Chondrocyte (in vitro differentiated cells): ENCODE data around the gene PPL. TPM values are rescaled to one million over a fixed set of nuclear protein-coding genes. Genes with fewer than 3 reads are reported as not detected.

Source experiments
- DNase-seq: peaks from one replicate; pipeline ENCODE4 v3.0.0; 2021; ENCODE audit warnings: mixed read lengths, low spot score
- H3K27ac Mint-ChIP-seq: one replicate; pipeline ENCODE4 v1.8.0; 2021; ENCODE audit warnings: mild to moderate bottlenecking, moderate library complexity, mixed read lengths; ENCODE audit not compliant: unreplicated experiment
- H3K27me3 Mint-ChIP-seq: 2 replicates; pipeline ENCODE4 v1.8.0; 2021; ENCODE audit warnings: low read depth, mixed read lengths
- H3K36me3 Mint-ChIP-seq: 2 replicates; pipeline ENCODE4 v1.8.0; 2021; ENCODE audit warnings: low read depth, mixed read lengths
- H3K4me1 Mint-ChIP-seq: 2 replicates; pipeline ENCODE4 v1.8.0; 2021; ENCODE audit warnings: low read depth, mild to moderate bottlenecking, mixed read lengths
- H3K4me3 Mint-ChIP-seq: one replicate; pipeline ENCODE4 v1.8.0; 2021; ENCODE audit warnings: mild to moderate bottlenecking, moderate library complexity, mixed read lengths; ENCODE audit not compliant: unreplicated experiment
- H3K9me3 Mint-ChIP-seq: 2 replicates; pipeline ENCODE4 v1.8.0; 2021; ENCODE audit warnings: low read depth, mixed read lengths
- total RNA-seq: library from RNA; stranded (reverse); gene quantifications from 3 replicates; pipeline ENCODE4 v1.2.1, GENCODE V29; 2021
- TF ChIP-seq, protein P1 (sequence below): fragments of 200-600 bp; sonication (generic); IDR thresholded peaks from 2 replicates; pipeline ENCODE4 v1.5.0; 2021; ENCODE audit warnings: antibody characterized with exemption, mild to moderate bottlenecking, moderate library complexity

The PPL gene
- total RNA-seq, 1 donor from 2014 or later, result 0.97 TPM

DNA sequence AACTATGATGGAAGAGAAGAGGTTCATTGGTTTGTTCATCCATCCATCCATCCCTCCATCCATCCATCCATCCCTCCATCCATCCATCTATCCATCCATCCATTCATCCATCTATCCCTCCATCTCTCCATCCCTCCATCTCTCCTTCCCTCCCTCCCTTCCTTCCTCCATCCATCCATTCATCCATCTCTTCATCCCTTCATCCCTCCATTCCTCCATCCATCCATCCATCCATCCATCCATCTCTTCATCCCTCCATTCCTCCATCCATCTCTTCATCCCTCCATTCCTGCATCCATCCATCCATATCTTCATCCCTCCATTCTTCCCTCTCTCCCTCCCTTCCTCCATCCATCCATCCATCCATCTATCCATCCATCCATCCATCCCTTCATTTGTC is 10.0 kb upstream of the PPL start:
- H3K4me3 Mint-ChIP-seq, result no peak overlapping the region
- no peak overlapping the region for H3K27ac Mint-ChIP-seq
- H3K27me3 Mint-ChIP-seq, result no peaks in the 10 kb centered on the region
- TF ChIP-seq, protein P1, sequence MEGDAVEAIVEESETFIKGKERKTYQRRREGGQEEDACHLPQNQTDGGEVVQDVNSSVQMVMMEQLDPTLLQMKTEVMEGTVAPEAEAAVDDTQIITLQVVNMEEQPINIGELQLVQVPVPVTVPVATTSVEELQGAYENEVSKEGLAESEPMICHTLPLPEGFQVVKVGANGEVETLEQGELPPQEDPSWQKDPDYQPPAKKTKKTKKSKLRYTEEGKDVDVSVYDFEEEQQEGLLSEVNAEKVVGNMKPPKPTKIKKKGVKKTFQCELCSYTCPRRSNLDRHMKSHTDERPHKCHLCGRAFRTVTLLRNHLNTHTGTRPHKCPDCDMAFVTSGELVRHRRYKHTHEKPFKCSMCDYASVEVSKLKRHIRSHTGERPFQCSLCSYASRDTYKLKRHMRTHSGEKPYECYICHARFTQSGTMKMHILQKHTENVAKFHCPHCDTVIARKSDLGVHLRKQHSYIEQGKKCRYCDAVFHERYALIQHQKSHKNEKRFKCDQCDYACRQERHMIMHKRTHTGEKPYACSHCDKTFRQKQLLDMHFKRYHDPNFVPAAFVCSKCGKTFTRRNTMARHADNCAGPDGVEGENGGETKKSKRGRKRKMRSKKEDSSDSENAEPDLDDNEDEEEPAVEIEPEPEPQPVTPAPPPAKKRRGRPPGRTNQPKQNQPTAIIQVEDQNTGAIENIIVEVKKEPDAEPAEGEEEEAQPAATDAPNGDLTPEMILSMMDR, result no peak
- H3K36me3 Mint-ChIP-seq, result no peaks in the 10 kb centered on the region
- H3K9me3 Mint-ChIP-seq, result no peaks in the 10 kb centered on the region
- no peak for DNase-seq
- H3K4me1 Mint-ChIP-seq, result peaks cover 43% of the 10 kb centered on the region

DNA sequence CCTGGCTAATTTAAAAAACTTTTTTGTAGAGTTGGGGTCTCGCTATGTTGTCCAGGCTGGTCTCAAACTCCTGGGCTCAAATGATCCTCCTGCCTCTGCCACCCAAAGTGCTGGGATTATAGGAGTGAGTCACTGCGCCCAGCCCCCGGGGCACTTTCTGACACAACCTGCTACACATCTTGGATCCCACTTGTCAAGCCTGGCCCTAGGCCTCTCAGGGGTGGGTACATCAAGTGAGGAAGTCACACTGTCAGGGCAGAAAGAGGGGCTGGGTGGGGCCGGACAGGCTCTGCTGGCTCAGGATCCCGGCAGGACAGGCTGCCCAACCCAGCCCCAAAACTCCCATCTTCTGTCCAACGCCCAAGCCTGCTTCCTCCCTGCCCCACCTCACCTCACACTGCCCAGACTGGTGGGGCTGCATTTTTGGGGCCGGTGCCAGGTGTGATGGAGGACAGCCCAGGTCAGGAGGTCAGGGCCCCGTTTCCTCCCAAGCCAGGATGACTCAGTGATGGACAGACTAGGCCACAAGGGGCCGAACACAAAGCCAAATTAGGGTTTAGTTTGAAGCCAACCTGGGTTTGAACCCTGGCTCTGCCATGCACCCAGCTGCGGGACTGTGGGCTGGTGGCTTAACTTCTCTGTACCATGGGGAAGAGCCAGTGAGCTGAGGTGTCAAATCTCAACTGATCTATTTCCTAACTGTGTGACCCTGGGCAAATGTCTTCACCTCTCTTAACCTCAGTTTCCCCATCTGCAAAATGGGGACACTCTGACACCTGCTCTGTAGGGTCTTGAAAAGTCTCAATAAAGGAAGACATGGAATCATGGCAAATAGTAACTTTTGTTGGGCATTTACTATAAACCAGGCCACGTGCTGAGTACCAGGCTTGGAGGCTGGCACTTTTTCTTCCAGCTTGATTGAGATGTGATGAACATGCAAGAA is 8.9 kb upstream of the PPL start:
- Mint-ChIP-seq H3K27me3 (no peaks in the 10 kb centered on the region), H3K4me1 (peaks cover 43% of the 10 kb centered on the region), H3K36me3 (no peaks in the 10 kb centered on the region), H3K27ac (peak overlapping the region; percentile 94), H3K4me3 (peak overlapping the region; percentile 2), H3K9me3 (no peaks in the 10 kb centered on the region)
- TF ChIP-seq, protein P1, result no peak
- no peak for DNase-seq

DNA sequence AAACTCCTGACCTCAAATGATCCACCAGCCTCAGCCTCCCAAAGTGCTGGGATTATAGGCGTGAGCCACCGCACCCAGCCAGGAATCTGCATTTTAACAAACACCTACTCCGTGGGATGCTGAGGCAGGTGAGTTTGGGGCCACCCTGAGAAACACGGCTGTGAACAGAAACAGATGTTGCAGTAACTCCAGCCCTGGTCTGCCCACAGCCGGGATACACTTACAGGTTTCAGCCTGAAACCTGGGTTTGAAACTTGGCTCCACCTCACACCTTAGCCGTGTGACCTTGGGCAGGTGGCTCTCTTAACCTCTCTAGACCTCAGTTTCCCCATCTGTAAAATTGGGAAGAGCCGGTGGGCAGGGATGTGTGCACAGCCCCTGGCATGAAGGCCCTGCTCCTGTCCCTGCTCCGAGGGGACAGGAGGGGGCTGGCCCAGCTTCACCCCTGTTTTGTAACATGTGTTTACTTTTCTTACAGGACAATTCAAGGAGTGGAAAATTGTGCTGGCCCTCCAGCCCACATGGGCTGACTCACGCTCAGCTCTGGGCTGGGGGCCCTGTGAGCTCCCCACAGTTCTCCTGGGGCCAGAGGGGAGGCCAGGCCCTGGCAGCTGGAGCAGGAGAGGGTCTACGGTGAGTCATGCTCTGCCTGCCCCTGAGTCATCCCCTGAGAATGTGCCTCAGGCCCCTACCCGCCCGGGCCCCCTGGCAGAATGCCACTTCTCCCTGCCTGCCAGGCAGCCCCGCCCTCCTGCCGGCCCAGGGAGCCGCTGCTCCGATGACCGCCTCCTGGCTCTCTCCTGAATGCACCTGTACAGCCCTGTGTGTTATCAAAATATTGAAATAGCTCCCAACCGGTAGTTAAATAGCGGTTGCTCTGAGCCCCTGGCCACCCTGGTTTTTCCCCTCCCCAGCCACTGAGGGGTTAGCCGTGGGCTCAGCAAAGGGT is 7.7 kb upstream of the PPL start:
- H3K9me3 Mint-ChIP-seq, result no peaks in the 10 kb centered on the region
- peaks cover 43% of the 10 kb centered on the region for H3K4me1 Mint-ChIP-seq
- H3K27me3 Mint-ChIP-seq, result no peaks in the 10 kb centered on the region
- TF ChIP-seq, protein P1, result no peak
- H3K27ac Mint-ChIP-seq, result peak overlapping the region; percentile 94
- DNase-seq, result peak; percentile 99
- H3K36me3 Mint-ChIP-seq, result no peaks in the 10 kb centered on the region
- H3K4me3 Mint-ChIP-seq, result peak overlapping the region; percentile 18

DNA sequence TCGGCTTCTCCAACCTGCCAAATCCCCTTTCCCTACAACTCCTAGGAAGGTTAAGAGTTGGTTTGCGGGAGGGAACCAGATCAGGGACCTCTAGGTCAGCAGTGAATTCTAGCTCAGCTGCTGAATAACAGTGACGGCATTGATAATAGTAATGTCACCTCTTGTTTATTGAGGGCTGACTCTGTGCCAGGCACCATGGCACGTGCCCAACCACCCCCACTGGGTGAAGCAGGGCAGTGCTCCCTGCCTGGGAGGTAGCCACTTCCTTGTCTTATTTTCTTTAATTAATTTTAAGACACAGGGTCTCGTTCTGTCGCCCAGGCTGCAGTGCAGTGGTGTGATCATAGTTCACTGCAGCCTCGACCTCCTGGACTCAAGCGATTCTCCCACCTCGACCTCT is 5.5 kb upstream of the PPL start:
- TF ChIP-seq, protein P1, result no peak
- no peak overlapping the region for H3K4me3 Mint-ChIP-seq
- no peak for DNase-seq
- H3K9me3 Mint-ChIP-seq, result no peaks in the 10 kb centered on the region
- peaks cover 39% of the 10 kb centered on the region for H3K4me1 Mint-ChIP-seq
- H3K27me3 Mint-ChIP-seq, result peaks cover 5% of the 10 kb centered on the region
- peak overlapping the region; percentile 93 for H3K27ac Mint-ChIP-seq
- H3K36me3 Mint-ChIP-seq, result no peaks in the 10 kb centered on the region

DNA sequence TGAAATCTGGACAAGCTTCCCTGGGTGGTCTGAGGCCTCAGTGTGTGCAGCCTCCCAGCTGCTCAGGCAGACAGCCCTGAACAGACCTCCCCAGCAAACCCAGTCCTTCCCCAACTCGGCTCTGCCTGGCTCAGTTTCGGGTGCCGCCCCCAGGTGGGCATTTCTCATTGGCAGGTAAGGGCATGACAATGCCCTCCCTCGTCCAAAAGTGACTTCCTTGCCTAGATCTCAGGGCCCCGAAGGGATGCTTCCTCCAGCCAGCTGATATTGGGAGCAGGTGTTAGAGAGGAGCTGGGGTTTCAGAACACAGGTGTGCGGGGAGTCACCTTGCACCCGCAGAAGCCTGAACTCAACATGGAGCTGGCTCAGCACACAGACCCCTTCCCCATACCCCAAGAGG is 3.8 kb upstream of the PPL start:
- TF ChIP-seq, protein P1, result no peak
- H3K36me3 Mint-ChIP-seq, result no peaks in the 10 kb centered on the region
- H3K4me3 Mint-ChIP-seq, result no peak overlapping the region
- H3K27me3 Mint-ChIP-seq, result peaks cover 9% of the 10 kb centered on the region
- H3K4me1 Mint-ChIP-seq, result peaks cover 36% of the 10 kb centered on the region
- H3K27ac Mint-ChIP-seq, result no peak overlapping the region
- no peak for DNase-seq
- H3K9me3 Mint-ChIP-seq, result no peaks in the 10 kb centered on the region
